Stimulated activated memory B cell treated with anti-CD40 and anti-IgM and Interleukin-4, amounts not matched to agents 10 μg/mL and 1 μg/mL and 100 μg/mL, for 72 hours (primary cell): ENCODE measurements around the gene MED28.
A peak's percentile ranks its signal among the peaks of the same experiment; 100 is the strongest.
"Not testable (repeated sequence)": the region's sequence is repeated elsewhere in the genome, so short reads cannot be mapped to it uniquely, and the experiment has no call there.

ENCODE experiments used
- ATAC-seq: fragments of 150-1000 bp; cut with Tn5 transposase; 2 replicates; pipeline ENCODE4 v1.10.0; 2021
- H3K27ac Mint-ChIP-seq: one replicate; pipeline ENCODE4 v1.8.0; 2022; ENCODE audit warnings: mild to moderate bottlenecking, mixed read lengths
- H3K27me3 Mint-ChIP-seq: one replicate; pipeline ENCODE4 v1.8.0; 2022; ENCODE audit warnings: mixed read lengths
- H3K36me3 Mint-ChIP-seq: one replicate; pipeline ENCODE4 v1.8.0; 2022; ENCODE audit warnings: mixed read lengths
- H3K4me1 Mint-ChIP-seq: one replicate; pipeline ENCODE4 v1.8.0; 2022; ENCODE audit warnings: mixed read lengths
- H3K4me3 Mint-ChIP-seq: one replicate; pipeline ENCODE4 v1.8.0; 2022; ENCODE audit warnings: mild to moderate bottlenecking, moderate library complexity, mixed read lengths
- H3K9me3 Mint-ChIP-seq: one replicate; pipeline ENCODE4 v1.8.0; 2022; ENCODE audit warnings: mixed read lengths

Gene MED28

DNA sequence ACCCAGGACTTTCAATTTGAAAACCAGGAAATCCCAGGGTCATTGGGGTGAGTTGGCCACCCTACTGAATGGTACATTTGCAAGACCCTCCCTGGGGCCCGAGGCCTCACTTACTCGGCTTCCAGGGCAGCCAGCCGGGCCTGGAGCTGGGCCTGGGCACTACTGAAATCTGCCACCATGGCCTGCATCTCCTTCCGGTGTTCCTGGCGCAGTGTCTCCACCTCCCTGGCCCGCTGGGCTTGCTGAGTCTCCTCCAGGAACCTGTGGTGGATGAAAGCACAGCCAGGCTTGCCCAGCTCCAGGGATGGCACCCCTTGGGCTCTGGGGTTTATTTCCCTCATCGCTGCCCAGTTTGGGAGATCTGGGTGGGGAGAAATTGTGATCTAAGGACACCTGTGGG lies 24.7 kb downstream of the MED28 start:
- peaks cover 8% of the 10 kb centered on the region for H3K4me1 Mint-ChIP-seq
- peaks cover 15% of the 10 kb centered on the region for H3K36me3 Mint-ChIP-seq
- H3K27ac Mint-ChIP-seq: no peak overlapping the region
- no peak overlapping the region for H3K4me3 Mint-ChIP-seq
- H3K9me3 Mint-ChIP-seq: no peaks in the 10 kb centered on the region
- H3K27me3 Mint-ChIP-seq: no peaks in the 10 kb centered on the region
- ATAC-seq: no peak

DNA sequence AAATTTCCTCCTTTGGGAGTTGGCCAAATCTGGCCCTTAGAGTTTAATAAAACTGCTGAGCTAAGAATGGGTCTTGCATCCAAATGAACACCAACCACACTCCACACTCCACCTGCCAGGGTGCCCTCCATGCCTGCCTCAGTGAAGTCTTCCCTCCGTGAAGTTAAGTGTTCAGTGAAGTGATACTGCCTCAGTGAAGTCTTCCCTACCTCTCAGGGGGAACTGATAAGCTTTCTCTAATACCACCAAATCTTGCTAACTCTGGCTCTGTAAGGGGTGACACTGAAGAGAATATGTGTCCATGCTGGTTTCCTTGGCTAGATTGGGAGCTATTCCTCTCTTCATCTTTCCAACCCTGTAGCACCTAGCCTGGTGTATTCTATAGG lies 27.9 kb downstream of the MED28 start:
- no peaks in the 10 kb centered on the region for H3K27me3 Mint-ChIP-seq
- no peak overlapping the region for H3K27ac Mint-ChIP-seq
- no peak overlapping the region for H3K4me3 Mint-ChIP-seq
- no peak for ATAC-seq
- H3K9me3 Mint-ChIP-seq: no peaks in the 10 kb centered on the region
- no peaks in the 10 kb centered on the region for H3K4me1 Mint-ChIP-seq
- peaks cover 7% of the 10 kb centered on the region for H3K36me3 Mint-ChIP-seq

DNA sequence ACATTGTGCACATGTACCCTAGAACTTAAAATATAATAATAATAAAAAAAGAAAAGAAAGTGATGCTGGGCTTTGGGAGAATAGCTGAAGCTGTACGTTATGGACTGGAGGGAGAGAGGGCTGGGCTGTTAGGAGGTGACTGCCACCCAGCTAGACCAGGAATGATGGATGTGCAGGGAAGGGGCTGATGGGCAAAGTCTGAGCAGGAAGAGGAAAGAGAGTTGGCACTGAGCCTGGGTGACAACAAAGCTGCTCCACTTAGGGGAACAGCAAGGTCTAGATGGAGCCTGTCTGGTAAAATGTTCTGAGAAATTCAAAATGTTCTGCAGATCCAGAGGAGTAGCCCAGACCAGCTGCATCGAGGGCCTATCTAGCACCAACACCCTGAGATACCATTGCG lies 32.3 kb downstream of the MED28 start:
- peaks cover 7% of the 10 kb centered on the region for H3K36me3 Mint-ChIP-seq
- H3K9me3 Mint-ChIP-seq: peaks cover 3% of the 10 kb centered on the region
- no peaks in the 10 kb centered on the region for H3K4me1 Mint-ChIP-seq
- ATAC-seq: no peak
- peaks cover 15% of the 10 kb centered on the region for H3K27me3 Mint-ChIP-seq
- H3K4me3 Mint-ChIP-seq: no peak overlapping the region
- no peak overlapping the region for H3K27ac Mint-ChIP-seq

DNA sequence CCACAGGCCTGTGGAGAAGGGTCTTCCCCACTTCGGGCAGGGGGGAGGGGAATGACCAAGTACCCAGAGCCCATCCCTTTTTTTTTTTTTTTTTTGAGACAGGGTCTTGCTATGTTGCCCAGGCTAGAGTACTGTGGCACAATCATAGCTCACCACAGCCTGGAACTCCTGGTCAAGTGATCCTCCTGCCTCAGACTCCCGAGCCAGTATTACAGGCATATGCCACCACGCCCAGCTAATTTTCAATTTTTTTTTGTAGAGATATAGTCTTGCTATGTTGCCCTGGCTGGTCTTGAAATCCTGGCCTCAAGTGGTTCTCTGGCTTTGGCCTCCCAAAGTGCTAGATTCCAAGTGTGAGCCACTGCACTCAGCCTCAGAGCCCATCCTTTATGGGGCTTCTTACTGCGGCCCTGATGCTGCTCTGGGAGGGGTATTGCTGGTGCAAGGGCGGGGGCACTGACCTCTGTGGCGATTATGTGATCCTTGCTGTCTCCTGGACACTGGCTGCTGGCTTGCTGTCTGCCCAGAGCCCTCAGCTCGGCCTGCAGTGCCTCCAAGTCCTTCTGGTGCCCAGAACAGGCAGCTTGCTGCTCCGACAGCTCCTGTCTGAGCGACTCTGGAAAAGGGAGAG lies 32.9 kb downstream of the MED28 start:
- peaks cover 15% of the 10 kb centered on the region for H3K27me3 Mint-ChIP-seq
- H3K4me1 Mint-ChIP-seq: no peaks in the 10 kb centered on the region
- H3K4me3 Mint-ChIP-seq: no peak overlapping the region
- H3K36me3 Mint-ChIP-seq: peaks cover 6% of the 10 kb centered on the region
- no peak overlapping the region for H3K27ac Mint-ChIP-seq
- H3K9me3 Mint-ChIP-seq: peaks cover 3% of the 10 kb centered on the region
- no peak for ATAC-seq

DNA sequence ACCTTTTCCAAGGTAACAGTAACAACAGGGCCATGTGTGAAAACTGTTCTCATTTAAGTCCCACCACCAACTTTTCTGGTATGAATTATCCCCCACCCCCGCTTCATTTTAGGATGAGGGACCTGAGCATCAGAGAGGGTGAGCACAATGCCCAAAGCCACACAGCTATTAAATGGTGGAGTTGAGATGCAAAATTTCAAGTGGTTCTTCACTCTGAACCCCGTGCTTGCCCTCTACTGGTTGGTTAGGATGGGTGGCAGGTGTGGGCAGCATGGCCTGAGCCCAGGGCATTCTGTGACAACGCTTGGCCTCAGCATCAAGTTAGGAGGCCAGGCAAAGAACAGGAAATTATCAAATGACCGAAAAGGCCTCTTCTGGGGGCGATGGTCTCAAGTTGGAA lies 33.5 kb downstream of the MED28 start:
- Mint-ChIP-seq H3K9me3 (peaks cover 3% of the 10 kb centered on the region), H3K36me3 (no peaks in the 10 kb centered on the region), H3K4me1 (no peaks in the 10 kb centered on the region), H3K27me3 (peaks cover 15% of the 10 kb centered on the region), H3K4me3 (no peak overlapping the region), H3K27ac (no peak overlapping the region)
- ATAC-seq: no peak

DNA sequence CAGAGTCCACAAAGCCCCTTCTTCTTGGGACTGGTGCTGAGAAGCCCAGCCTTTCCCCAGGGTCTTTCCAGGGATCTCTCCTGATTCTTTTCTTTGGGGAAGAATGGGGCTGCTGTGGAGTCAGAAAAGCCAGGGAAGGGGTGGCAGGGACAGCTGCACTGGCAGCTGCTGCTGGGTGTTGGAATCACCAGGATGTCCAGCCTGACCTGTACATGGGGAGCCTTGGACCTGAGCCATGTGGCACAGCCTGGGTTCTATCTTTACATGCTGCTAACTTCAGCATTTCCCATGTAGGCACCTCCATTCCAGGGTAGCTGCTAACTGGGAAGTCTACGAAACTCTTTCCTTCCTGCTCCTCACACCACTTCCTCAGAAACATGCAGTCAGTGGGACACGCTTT lies 36.0 kb downstream of the MED28 start:
- peaks cover 37% of the 10 kb centered on the region for H3K27me3 Mint-ChIP-seq
- ATAC-seq: no peak
- no peaks in the 10 kb centered on the region for H3K36me3 Mint-ChIP-seq
- H3K9me3 Mint-ChIP-seq: peaks cover 3% of the 10 kb centered on the region
- no peak overlapping the region for H3K4me3 Mint-ChIP-seq
- H3K27ac Mint-ChIP-seq: no peak overlapping the region
- peaks cover under 1% of the 10 kb centered on the region for H3K4me1 Mint-ChIP-seq

DNA sequence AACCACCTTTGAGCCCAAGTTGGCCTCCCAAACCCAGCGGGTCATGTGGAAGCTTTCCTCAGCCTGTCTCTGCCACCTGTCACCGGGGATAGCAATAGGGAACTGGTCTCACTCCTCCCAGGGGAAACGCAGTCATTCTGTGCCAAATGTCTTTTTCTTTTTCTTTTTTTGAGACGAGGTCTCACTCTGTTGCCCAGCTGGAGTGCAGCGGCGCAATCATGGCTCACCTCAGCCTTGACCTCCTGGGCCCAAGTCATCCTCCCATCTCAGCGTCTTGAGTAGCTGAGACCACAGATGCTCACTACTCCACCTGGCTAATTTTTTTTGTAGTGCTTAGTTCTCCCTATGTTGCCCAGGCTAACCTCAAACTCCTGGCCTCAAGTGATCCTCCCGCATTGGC lies 40.3 kb downstream of the MED28 start:
- ATAC-seq: no peak
- H3K27me3 Mint-ChIP-seq: peaks cover 74% of the 10 kb centered on the region
- H3K4me3 Mint-ChIP-seq: no peak overlapping the region
- peaks cover 6% of the 10 kb centered on the region for H3K4me1 Mint-ChIP-seq
- H3K9me3 Mint-ChIP-seq: peaks cover 3% of the 10 kb centered on the region
- no peak overlapping the region for H3K27ac Mint-ChIP-seq
- H3K36me3 Mint-ChIP-seq: no peaks in the 10 kb centered on the region

DNA sequence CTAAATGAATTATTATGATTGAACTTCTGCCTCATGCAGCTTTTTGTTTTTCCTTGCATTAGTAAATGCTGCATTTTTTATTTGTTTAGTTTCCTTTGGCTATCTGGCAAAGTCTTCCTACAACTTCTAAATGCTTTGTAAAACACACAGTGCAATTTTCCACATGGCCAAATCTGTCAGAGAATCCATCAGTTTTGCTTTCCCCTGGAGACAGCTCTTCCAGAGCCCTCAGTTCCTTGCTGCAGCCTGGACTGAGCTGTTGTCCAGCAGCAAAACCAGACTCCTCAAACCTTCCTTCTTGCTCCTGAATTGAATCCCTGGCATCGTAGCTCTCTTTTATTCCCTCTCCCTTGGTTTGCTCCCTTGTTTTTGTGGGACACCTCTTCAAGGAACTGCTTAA lies 42.6 kb downstream of the MED28 start:
- Mint-ChIP-seq H3K27ac (no peak overlapping the region), H3K36me3 (no peaks in the 10 kb centered on the region), H3K4me1 (peaks cover 6% of the 10 kb centered on the region), H3K9me3 (no peaks in the 10 kb centered on the region), H3K4me3 (no peak overlapping the region), H3K27me3 (peaks cover 83% of the 10 kb centered on the region)
- ATAC-seq: no peak

DNA sequence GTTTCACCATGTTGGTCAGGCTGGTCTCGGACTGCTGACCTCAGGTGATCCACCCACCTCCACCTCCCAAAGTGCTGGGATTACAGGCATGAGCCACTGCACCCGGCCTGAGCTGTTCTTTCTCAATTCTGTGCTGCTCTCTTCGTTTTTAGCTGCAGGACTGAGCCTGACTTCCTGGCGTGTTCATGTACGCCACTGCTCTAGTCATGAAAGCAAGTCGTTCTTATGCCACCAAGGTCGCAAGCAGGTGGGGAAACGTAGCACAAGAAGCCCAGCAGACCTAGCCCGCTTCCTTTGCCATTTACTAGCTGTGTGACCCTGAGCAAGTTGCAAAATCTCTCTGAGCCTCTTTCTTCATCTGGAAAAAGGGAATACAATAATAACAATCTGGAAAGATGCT lies 43.4 kb downstream of the MED28 start:
- peaks cover 6% of the 10 kb centered on the region for H3K4me1 Mint-ChIP-seq
- no peak overlapping the region for H3K27ac Mint-ChIP-seq
- no peaks in the 10 kb centered on the region for H3K36me3 Mint-ChIP-seq
- ATAC-seq: no peak
- no peak overlapping the region for H3K4me3 Mint-ChIP-seq
- peaks cover 83% of the 10 kb centered on the region for H3K27me3 Mint-ChIP-seq
- no peaks in the 10 kb centered on the region for H3K9me3 Mint-ChIP-seq

DNA sequence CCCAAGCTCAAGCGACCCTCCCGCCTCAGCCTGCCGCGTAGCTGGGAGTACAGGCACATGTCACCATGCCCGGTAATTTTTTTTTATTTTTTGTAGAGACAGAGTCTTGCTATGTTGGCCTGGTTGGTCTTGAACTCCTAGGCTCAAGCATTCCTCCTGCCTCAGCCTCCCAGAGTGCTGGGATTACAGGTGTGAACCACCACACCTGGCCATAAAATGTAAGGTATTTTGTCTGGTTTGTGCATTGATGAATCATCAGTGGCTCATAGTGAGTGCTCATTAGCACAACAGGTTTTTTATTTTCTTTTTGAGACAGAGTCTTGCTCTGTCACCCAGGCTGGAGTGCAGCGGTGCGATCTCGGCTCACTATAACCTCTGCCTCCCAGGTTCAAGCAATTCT lies 44.8 kb downstream of the MED28 start:
- H3K27me3 Mint-ChIP-seq: peaks cover 72% of the 10 kb centered on the region
- not testable (repeated sequence) for H3K4me3 Mint-ChIP-seq, ATAC-seq, H3K27ac Mint-ChIP-seq, H3K9me3 Mint-ChIP-seq, H3K36me3 Mint-ChIP-seq
- peaks cover 11% of the 10 kb centered on the region for H3K4me1 Mint-ChIP-seq

DNA sequence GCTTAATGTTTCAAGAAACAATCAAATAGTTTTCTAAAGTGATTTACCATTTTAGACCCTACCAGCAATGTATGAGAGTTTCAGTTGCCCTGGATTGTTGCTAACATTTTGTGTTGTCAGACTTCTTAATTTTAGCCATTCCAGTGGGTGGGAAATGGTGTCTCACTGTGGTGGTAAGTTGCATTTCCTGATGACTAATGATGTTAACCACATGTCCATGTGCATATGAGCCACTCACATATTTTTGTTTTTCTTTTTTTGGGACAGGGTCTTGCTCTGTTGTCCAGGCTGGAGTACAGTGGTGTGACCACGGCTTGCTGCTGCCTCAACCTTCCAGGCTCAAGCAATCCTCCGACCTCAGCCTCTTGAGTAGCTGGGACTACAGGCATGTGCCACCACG lies 48.3 kb downstream of the MED28 start:
- H3K27me3 Mint-ChIP-seq: peaks cover 38% of the 10 kb centered on the region
- ATAC-seq: no peak
- H3K36me3 Mint-ChIP-seq: no peaks in the 10 kb centered on the region
- H3K9me3 Mint-ChIP-seq: peaks cover 2% of the 10 kb centered on the region
- no peak overlapping the region for H3K27ac Mint-ChIP-seq
- no peak overlapping the region for H3K4me3 Mint-ChIP-seq
- peaks cover 35% of the 10 kb centered on the region for H3K4me1 Mint-ChIP-seq

DNA sequence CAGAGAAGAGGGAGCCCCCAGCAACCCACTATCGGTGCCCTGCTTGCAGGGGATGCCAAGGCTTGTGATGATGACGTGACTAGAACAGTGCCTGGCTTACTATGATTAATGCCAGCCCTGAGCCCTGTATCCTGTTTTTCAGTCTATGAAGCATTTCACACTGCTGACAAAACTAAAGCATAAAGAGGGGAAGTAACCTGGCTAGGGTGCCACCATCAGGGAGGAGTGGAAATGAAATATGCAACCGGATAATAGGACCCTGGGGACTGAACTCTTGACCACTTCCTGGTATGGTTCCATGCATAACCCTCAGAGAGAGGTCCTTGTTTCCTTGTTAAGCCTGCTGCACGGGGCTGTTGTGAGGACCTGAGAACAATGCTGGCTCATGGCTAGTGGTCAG lies 50.3 kb downstream of the MED28 start:
- Mint-ChIP-seq H3K27me3 (peaks cover 20% of the 10 kb centered on the region), H3K4me3 (no peak overlapping the region), H3K4me1 (peaks cover 43% of the 10 kb centered on the region), H3K9me3 (peaks cover 2% of the 10 kb centered on the region), H3K36me3 (no peaks in the 10 kb centered on the region), H3K27ac (peak overlapping the region; percentile 66)
- ATAC-seq: peak; percentile 88

DNA sequence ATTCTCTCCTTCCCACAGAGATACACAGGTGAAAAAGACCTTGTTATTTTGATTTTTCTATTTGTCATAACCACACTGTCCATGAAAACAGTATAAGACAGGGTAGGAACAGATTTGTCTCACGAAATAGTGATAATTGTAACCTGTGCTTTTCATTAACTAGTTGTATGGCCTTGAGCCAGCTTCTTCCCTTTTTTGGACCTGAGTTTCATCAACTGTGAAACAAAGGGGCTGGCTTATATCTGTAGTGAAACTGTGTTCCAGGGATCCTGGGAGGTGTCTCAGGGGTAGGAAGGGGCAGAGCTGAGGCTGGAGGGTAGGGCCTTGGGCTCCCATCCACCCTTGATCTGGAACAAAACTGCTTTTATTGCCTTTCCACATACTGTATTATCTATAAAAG lies 50.9 kb downstream of the MED28 start:
- Mint-ChIP-seq H3K27ac (no peak overlapping the region), H3K4me3 (no peak overlapping the region), H3K36me3 (no peaks in the 10 kb centered on the region), H3K4me1 (peaks cover 43% of the 10 kb centered on the region), H3K27me3 (peaks cover 21% of the 10 kb centered on the region), H3K9me3 (peaks cover 2% of the 10 kb centered on the region)
- no peak for ATAC-seq

DNA sequence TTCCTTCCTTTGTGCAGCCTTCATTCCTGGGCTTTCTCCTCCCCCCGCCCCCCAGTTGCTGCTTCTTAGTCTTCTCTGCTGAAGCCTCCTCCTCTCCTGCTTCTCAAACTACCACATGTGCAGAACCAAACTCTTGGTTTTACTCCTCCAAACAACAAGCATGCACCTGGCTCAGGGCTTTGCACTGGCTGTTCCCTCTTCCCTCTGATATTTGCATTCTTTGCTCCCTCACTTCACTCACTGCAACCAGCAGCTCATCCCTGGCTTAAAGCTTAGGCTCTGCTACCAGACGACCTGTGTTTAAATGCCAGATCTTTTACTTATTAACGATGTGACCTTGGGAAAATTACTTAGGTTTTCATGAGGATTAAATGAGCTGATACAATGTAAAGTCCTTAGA lies 51.4 kb downstream of the MED28 start:
- peaks cover 43% of the 10 kb centered on the region for H3K4me1 Mint-ChIP-seq
- no peak overlapping the region for H3K4me3 Mint-ChIP-seq
- no peak overlapping the region for H3K27ac Mint-ChIP-seq
- no peaks in the 10 kb centered on the region for H3K36me3 Mint-ChIP-seq
- peaks cover 2% of the 10 kb centered on the region for H3K9me3 Mint-ChIP-seq
- H3K27me3 Mint-ChIP-seq: peaks cover 21% of the 10 kb centered on the region
- no peak for ATAC-seq

DNA sequence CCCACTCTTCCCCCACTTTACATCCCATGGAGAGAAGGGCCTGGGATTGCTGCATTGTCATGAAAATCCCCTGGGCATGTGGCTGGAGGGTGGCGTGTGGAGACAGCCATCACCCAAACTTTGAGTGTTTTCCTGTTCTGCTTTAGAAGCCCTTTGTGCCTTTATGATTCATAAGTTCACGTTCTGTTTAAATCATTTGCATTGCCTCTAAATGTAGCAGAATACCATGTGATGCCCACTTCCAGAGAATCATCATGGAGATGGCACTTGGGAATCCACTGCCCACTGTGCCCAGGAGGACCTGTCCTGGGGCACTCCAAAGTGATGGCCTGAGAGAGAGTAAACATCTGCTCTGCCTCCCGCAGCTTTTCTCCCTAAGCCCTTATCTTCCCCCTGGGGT lies 52.8 kb downstream of the MED28 start:
- Mint-ChIP-seq H3K9me3 (peaks cover 13% of the 10 kb centered on the region), H3K27ac (peak overlapping the region; percentile 72), H3K27me3 (peaks cover 28% of the 10 kb centered on the region), H3K4me1 (peaks cover 43% of the 10 kb centered on the region), H3K4me3 (no peak overlapping the region), H3K36me3 (no peaks in the 10 kb centered on the region)
- ATAC-seq: peak; percentile 56

DNA sequence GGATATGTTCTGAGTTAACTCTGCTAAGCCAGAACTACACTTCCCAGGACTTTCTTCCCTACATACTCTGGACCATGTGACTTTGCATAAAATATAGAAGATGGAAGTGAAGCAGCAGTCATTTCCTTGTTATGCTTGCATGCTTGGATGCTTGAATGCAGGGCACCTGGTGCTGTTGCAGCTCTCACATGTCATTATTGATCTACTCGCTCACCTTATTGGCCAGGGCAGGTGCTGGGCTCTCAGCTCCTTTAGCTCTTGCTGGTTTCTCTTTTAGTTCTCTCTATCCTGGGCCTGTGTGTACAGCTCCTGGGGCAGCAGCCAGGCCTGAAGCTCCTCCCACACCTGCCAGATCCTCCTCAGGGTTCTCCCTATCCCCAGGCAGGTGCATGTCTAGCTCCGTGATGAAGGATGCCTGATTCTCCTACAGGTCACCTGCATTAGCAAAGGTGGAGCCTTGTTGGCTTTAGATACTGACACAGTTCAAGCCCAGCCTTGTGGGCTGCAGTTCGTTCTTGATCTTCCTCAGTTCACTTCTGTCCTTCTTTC lies 53.3 kb downstream of the MED28 start:
- Mint-ChIP-seq H3K4me3 (peak overlapping the region; percentile 6), H3K27me3 (peaks cover 33% of the 10 kb centered on the region), H3K4me1 (peaks cover 43% of the 10 kb centered on the region), H3K36me3 (no peaks in the 10 kb centered on the region), H3K27ac (peak overlapping the region; percentile 72), H3K9me3 (peaks cover 14% of the 10 kb centered on the region)
- ATAC-seq: peak; percentile 75
